Embryonic facial prominence (tissue), 1 donor: ENCODE data around the gene KIAA1671.

Experiments
- DNase-seq: peaks from one replicate; pipeline ENCODE4 v3.0.0-alpha.2; 2016; ENCODE audit errors: extremely low spot score

Gene KIAA1671

DNA sequence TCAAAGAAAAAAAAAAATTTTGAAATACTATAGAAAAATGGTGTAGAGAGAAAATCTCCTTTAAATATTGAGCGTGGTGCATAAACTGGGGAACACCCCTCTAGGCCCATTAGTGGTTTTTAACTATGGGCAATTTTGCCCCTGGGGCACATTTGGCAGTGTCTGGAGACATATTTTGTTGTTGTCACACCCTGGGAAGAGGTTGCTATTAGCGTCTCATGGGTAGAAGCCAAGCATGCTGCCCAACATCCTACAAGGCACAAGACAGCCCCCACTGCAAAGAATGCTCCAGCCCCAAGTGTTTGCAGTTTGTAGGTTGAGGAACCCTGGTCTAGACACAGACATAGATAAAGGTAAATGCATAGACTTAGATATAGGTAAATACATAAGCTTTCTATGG is 92.6 kb downstream of the KIAA1671 start:
- no peak for DNase-seq

DNA sequence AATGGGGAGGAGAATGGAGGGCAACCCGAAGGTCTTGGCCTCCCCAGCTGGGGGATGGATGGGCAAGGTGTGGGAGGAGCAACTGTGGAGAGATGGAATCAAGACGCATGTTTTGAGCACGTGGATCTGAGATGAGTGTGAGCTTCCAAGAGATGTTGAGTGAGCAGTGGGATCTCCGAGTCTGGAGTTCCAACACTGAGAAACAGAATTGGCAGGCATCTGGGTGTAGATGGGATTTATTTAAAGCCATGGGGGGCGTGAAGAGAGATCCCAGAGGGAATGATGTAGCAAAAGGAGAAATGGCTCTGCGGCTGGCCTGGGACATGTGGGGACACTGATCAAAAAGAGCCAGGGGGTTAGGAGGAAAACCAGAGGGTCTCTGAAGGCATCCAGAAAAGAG is 95.6 kb downstream of the KIAA1671 start:
- DNase-seq, result no peak

DNA sequence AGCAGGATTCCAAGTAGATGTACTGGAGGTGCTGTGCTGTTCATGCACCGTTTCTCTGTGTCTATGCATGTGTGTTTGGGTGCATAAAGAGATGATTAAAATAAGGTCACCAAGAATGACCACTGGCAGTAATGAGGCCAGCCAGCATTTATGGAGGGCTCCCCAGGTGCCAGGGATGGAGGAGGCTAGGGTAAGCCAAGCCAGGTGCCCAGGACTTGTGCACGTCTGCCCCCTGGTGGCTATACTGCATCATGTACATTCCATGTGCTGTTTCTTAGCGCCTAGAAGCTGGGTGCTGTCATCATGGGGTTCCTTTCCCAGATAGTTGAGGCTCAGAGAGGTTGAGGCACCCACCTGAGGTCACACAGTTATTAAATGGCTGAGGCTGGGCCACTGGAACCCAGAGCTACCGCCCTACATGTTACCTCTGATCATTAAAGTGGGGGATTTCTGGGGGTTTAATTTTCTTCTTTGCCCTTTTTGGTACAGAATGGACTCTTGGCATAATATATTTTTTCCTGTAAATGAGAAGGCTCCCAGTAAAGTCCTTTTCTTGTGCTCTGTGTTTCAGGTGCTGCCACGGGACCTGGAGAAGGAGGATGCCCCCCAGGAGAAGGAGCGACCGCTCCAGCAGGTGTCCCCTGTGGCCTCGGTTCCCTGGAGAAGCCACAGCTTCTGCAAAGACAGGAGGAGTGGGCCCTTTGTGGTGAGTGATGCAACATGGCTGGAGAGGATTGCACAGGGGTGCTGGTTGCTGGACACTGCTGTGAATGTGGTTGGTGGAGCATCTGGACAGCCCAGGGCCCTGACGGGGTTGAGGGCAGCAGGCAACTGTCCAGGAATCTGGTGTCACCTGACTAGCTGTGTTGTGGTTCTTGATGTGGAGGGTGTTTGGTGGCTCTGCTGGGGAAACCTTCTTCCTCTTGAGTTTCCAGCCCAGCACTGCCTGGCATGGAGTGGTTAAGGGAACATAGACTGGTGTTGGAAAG is 96.4 kb downstream of the KIAA1671 start:
- DNase-seq, result no peak

GRCh38 chr22:25049770-25050169 is 97.3 kb downstream of the KIAA1671 start:
- no peak for DNase-seq

DNA sequence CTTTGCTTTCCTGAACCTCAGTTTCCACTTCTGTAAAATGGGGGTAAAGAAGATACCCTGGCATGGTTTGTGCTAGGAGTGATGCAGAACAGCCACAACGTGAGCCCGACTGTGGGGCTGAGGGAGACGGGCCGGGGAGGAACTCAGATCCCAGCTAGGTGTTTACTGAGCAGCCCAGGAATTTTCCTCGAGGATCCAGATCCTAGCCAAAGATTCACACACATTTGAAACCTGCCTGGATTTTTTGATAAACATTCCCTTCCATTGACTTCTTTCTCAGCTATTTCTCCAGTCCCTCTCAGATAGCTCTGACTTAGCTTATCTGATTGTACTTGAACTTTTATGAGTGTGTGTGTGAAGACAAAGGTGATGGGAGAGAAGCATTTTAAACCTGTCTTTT is 98.0 kb downstream of the KIAA1671 start:
- no peak for DNase-seq

DNA sequence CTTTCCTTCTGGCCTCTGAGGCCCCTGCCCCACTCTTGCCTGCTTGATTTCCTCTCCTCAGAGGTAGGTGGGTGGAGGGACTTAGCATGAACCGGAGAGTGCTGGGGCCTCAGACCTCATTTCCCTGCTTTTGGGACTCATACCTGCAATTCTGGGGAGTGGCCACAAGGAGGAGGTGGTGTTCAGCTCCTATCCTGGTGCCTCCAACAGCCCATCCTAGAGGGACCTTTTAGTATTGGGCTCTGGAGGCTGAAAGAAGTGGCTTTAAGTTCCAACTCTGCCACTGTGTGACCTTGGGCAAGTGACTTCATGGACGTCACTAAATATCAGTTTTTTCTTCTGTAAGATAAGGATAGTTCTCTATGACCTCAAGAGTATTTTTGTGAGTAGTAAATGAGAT is 98.6 kb downstream of the KIAA1671 start:
- no peak for DNase-seq

DNA sequence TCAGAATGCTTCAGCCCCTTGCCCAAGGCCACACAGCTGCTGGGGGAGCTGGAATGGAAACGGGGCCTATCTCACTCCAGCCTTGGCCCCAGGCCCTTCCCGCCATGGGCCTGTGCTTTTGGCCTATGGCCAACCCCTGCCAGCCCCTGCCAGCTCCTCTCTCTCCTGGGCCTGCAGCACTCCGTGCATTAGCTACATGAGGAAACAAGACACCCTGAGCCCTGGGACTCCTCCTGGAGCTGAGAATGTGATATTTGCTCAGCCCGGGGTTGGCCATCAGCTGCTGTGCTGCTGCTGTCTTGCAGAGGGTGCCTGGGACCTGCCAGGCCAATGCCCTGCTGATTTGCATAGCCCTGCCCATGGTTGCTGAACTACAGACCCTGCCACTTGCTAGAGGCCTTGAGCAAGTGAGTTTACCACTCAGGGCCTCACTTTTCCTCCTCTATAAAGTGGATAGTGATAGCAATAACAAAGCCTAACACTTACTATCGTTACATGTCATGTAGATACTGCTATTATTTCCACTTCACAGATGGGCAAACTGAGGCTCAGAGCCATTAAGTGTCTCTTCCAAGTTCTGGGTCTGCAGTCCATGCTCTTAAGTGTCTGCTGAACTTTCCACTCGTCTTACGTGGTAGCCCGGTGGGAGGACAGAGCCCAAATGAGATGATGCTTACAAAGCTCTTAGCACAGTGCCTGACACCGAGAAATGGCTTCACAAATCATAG is 99.6 kb downstream of the KIAA1671 start:
- DNase-seq, result no peak

DNA sequence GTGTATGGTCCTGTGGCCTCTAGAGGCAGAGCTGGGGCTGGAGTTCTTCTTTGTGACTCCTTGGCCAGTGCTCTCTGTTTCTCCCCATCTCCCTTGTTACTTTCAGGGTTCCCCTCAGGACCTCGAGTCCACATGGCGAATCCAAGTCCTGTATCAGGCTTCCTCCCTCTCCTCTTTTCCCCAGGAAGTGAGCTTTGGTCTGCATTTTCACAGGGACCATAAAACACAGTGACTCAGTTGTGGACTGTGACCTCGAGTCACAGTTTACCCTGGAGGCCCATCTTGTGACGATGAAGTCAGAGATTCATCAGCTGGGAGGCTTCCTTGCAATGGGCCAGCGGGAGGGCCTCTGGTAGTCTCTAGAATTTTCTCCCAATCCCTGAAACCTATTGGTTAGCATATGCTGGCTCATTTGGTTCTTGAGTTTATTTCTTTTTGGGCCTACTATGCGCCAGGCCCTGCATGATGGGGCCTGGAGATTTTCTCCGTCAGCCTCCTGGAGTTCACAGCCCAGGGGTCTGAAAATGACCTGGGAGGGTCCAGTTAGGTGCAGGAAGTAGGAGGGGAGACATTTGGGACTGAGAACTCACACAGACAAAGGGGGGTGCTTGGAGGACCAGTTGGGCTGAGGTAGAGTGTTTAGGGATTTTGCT is 100.8 kb downstream of the KIAA1671 start:
- no peak for DNase-seq

GRCh38 chr22:25054943-25055511 is 102.5 kb downstream of the KIAA1671 start:
- no peak for DNase-seq

DNA sequence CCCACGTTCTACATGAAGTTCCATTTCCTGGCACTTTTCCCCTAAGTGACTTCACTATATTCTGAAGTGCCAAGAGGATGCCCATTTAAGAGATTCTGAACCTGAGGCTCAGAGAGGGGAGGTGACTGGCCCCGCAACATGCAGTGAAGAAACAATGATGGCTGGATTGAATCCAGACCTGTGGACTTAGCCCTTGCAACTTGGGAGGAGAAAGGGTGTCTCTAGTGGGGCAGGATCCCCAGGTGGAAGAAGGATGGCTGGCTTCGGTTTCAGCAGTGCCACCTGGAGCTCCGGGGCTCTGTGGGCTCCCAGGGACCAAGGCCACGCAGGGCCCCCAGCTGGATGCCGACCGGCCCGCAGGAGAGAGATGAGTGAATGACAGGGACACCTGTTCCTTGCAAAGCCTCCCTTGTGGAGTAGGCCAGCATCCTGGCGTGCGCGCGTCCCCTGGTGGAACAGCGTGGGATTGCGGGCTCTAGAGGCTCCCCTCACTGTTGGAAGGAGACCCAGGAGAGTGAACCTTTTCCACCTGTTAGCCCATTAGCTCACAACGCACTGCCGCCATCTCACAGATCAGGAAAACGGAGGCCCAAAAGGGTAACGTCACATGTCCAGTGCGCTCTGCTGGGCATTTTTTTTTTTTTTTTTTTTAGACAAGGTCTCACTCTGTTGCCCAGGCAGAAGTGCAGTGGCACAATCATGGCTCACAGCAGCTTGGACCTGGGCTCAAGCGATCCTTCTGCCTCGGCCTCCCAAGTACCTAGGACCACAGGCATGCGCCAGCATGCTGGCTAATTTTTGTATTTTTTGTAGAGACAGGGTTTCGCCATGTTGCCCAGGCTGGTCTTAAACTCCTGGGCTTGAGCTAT is 104.7 kb downstream of the KIAA1671 start:
- no peak for DNase-seq

- no peak for DNase-seq
Observed at GRCh38 chr22:25059438-25059837, 106.9 kb downstream of the KIAA1671 start.

DNA sequence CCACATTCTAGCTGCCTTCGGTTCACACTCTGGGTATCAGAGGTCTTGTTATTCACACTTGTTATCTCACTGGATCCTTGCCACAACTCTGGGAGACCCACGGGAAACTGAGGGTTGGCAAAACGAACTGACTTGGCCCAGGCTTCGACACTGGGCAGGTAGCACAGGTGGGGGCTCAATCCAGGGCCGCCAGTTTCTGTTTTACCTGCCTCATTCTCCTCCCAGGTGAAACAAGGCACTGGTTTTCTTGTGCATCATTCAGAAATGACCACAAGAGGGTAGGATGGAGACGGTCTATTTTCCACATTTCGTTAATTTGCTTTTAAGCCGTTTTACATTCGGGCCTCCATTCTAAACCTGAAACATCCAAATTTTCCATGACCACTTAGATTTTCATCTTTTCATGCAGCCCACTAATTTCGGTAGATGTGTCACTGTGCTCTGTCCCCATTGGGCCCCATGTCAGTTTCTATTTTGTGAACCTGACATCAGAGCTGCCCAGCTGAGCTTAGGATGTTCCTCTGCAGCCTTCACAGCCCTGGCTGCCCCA is 108.1 kb downstream of the KIAA1671 start:
- DNase-seq, result no peak

GRCh38 chr22:25061134-25061533 is 108.6 kb downstream of the KIAA1671 start:
- DNase-seq, result no peak

GRCh38 chr22:25061605-25062376 is 109.3 kb downstream of the KIAA1671 start:
- DNase-seq, result no peak

- DNase-seq, result no peak
Observed at GRCh38 chr22:25062386-25063085, 110.0 kb downstream of the KIAA1671 start.

DNA sequence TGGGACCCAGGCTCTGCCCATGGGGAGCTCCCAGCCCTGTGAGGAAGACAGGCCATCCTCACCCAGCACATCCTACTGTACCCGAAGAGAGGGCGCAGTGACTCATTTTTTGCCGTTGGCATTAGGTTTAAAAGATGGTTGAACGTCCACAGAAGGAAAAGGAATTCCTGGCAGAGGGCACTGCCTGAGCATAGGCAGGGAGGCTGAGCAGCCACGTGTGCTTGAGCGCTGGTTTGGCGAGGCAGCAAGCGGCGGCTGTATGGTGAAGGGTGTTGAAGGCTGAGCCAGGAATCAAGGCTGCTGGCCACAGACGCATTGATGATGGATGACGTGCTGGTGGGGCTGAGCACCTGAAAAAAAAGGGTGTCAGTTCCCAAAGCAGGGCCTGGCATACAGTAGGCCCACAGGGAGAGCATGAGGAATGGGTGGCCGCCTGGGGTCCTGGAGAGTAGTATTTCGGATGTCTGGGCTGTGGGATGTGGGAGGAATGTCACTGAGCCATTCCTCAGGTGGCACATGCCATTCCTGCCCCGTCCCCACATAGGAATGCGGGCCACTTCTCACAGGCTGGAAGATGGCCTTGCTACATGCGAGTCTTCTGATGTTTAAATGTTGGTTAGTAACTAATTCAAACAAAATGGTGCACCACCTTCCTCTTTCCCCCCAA is 112.5 kb downstream of the KIAA1671 start:
- DNase-seq, result no peak

DNA sequence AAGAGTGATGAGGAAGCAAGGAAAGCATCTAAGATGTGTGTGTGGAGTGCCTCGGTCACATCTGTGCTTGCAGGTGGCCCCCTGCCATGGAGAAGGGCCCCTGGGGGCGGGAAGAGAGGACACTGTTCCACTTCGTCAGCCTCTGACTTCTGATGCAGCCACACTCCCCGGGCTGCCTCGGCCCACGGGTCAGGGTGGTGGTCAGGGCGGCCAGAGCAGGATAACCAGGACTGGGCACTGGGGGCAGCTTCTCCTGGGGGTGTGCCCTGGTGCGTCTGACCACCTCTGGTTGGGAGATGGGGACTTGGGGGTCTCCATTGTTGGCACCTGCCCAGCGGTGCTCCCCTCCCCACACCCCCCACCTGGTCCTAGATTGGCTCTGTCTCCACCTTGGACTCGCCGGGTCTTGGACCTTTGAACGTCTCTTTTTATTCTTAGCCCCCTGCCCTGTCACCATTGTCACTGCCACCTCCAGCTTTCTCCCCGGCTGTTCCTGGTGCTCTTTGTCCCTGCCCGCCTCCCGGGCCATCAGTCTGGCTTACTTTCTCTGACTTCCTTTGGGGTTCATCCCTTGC is 114.4 kb downstream of the KIAA1671 start:
- DNase-seq, result no peak

DNA sequence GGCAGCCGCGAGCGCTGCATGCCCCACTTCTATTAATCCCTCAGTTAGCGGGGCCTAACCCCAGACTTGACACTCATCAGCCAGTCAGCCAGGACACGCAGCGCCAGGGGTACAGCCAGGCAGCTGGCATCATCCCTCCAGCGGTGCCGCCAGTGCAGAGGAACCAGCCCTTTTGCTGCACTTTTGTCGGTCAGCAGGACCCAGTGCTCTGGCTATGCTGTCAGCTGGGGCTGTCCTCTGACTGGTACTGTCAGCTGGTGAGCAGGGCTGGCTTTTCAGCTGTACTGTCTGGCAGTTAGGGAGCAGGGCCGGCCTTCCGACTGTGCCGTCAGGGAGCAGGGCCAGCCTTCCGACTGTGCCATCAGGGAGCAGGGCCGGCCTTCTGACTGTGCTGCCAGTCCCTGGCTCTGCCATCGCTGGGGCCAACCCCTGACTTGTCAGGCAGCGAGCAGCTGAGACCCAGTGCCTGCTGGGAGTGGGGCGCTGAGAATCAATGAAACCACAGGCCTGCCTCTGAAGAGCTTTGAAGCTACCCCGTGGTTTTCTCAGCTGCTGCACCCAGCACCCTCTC is 115.4 kb downstream of the KIAA1671 start:
- DNase-seq, result no peak
